ENCODE data around the gene MAGI2. TPM values are rescaled to one million over a fixed set of nuclear protein-coding genes. Genes with fewer than 3 reads are reported as not detected.

Gene MAGI2
- total and polyA plus RNA-seq, 4 donors, result 43.4 to 61.3 (median 50.1) TPM

DNA sequence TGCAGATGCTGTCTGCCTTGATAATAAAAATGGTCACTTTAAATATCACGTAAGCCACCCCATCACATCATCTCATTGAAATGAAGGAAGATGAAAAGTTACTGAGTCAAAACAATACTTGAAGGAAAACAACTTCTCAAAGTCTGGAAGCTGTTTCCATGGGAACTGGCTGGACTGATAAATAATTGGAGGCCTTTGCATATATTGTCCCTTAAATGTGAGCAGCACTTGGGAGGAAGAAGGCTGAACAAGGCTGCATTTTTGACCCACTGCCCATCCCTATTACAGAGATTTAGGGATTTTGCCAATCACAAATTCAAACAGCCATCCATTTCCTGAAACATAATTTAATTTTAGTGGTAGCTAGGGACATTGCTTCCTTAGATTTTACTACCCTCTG is 18.2 kb upstream of the MAGI2 start:
- no peaks in the 10 kb centered on the region for H3K27me3 ChIP-seq (ENCODE audit: control insufficient read depth, insufficient read depth, low read length)
- peak in 1 of 6 donors; percentile 18 for DNase-seq (ENCODE audit: low read depth in 4 of 6, low spot score in 6 of 6)
- H3K36me3 ChIP-seq (ENCODE audit: control insufficient read depth, insufficient read depth, low read length), result no peaks in the 10 kb centered on the region
- no peak overlapping the region for H3K27ac ChIP-seq (ENCODE audit: low read depth, low read length)
- H3K4me3 ChIP-seq (ENCODE audit: low read depth, low read length), result no peak overlapping the region
- no CpG with 5 or more reads among the region's 1 CpG for WGBS (ENCODE audit: insufficient coverage)
- H3K9me3 ChIP-seq (ENCODE audit: control insufficient read depth, insufficient read depth, low read length), result no peaks in the 10 kb centered on the region
- H3K4me1 ChIP-seq (ENCODE audit: control insufficient read depth, insufficient read depth, low read length), result no peaks in the 10 kb centered on the region

GRCh38 chr7:79471283-79471682 is 17.8 kb upstream of the MAGI2 start:
- no peak overlapping the region for H3K4me3 ChIP-seq (ENCODE audit: low read depth, low read length)
- H3K27ac ChIP-seq (ENCODE audit: low read depth, low read length), result no peak overlapping the region

DNA sequence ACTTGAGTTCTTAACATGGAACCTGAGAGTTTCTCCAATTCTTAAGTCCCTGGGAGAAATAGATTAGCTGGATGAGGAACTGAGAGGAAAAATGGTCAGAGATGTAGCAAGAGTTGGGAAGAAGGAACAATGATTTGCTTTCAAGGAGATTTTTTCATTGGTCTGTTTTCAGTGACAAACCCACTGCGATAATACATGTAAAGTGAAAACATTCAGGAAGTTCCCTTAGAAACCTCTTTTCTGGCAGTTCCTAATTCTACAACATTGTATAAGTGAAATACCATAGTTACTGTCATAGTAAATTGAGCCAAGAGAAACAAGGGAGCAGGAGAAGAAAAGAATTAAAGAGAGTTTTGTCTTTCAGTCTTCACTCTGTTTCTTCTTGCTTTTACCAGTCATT is 12.1 kb upstream of the MAGI2 start:
- no peaks in the 10 kb centered on the region for H3K27me3 ChIP-seq (ENCODE audit: control insufficient read depth, insufficient read depth, low read length)
- no CpG with 5 or more reads among the region's 1 CpG for WGBS (ENCODE audit: insufficient coverage)
- no peaks in the 10 kb centered on the region for H3K4me1 ChIP-seq (ENCODE audit: control insufficient read depth, insufficient read depth, low read length)
- no peaks in the 10 kb centered on the region for H3K9me3 ChIP-seq (ENCODE audit: control insufficient read depth, insufficient read depth, low read length)
- H3K4me3 ChIP-seq (ENCODE audit: low read depth, low read length), result no peak overlapping the region
- H3K27ac ChIP-seq (ENCODE audit: low read depth, low read length), result no peak overlapping the region
- DNase-seq (ENCODE audit: low read depth in 4 of 6, low spot score in 6 of 6), result no peak
- H3K36me3 ChIP-seq (ENCODE audit: control insufficient read depth, insufficient read depth, low read length), result no peaks in the 10 kb centered on the region

More at GRCh38 chr7:79471283-79471682, 17.8 kb upstream of the MAGI2 start:
- DNase-seq (ENCODE audit: low read depth in 4 of 6, low spot score in 6 of 6), result no peak
- H3K36me3 ChIP-seq (ENCODE audit: control insufficient read depth, insufficient read depth, low read length), result no peaks in the 10 kb centered on the region
- H3K9me3 ChIP-seq (ENCODE audit: control insufficient read depth, insufficient read depth, low read length), result no peaks in the 10 kb centered on the region
- H3K4me1 ChIP-seq (ENCODE audit: control insufficient read depth, insufficient read depth, low read length), result no peaks in the 10 kb centered on the region
- no peaks in the 10 kb centered on the region for H3K27me3 ChIP-seq (ENCODE audit: control insufficient read depth, insufficient read depth, low read length)

GRCh38 chr7:79464051-79464450 is 10.6 kb upstream of the MAGI2 start:
- Histone ChIP-seq H3K27me3 (ENCODE audit: control insufficient read depth, insufficient read depth, low read length) (no peaks in the 10 kb centered on the region), H3K9me3 (ENCODE audit: control insufficient read depth, insufficient read depth, low read length) (no peaks in the 10 kb centered on the region), H3K4me1 (ENCODE audit: control insufficient read depth, insufficient read depth, low read length) (no peaks in the 10 kb centered on the region), H3K27ac (ENCODE audit: low read depth, low read length) (no peak overlapping the region), H3K36me3 (ENCODE audit: control insufficient read depth, insufficient read depth, low read length) (no peaks in the 10 kb centered on the region), H3K4me3 (ENCODE audit: low read depth, low read length) (no peak overlapping the region)
- 86% methylated on average over 1 of the region's 3 CpGs for WGBS (ENCODE audit: insufficient coverage)
- peak in 2 of 6 donors; percentile 21 to 74 for DNase-seq (ENCODE audit: low read depth in 4 of 6, low spot score in 6 of 6)

GRCh38 chr7:79462390-79462789 is 8.9 kb upstream of the MAGI2 start:
- no peak overlapping the region for H3K27ac ChIP-seq (ENCODE audit: low read depth, low read length)
- WGBS (ENCODE audit: insufficient coverage), result 54% methylated on average over 1 of the region's 2 CpGs
- H3K4me3 ChIP-seq (ENCODE audit: low read depth, low read length), result no peak overlapping the region
- DNase-seq (ENCODE audit: low read depth in 4 of 6, low spot score in 6 of 6), result no peak
- no peaks in the 10 kb centered on the region for H3K9me3 ChIP-seq (ENCODE audit: control insufficient read depth, insufficient read depth, low read length)
- no peaks in the 10 kb centered on the region for H3K4me1 ChIP-seq (ENCODE audit: control insufficient read depth, insufficient read depth, low read length)
- no peaks in the 10 kb centered on the region for H3K36me3 ChIP-seq (ENCODE audit: control insufficient read depth, insufficient read depth, low read length)
- H3K27me3 ChIP-seq (ENCODE audit: control insufficient read depth, insufficient read depth, low read length), result no peaks in the 10 kb centered on the region

DNA sequence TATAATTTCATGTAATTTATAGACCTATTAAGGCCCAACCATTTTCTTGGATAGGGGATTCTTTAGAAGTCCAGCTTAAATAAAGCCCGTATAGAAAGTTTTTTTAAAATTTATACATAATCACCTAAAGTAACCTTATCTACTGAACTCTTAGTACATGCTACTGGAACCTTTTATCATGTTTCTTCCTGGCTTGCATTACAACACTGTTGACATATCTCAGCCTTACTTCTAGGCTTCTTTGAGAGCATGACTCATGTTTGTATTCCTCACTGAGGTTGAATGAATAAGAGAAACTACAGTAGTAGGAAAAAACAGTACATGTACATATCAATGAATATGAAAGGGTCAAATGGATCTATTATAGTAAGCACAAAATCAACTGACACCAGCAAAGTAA is 8.2 kb upstream of the MAGI2 start:
- Histone ChIP-seq H3K4me3 (ENCODE audit: low read depth, low read length) (no peak overlapping the region), H3K27me3 (ENCODE audit: control insufficient read depth, insufficient read depth, low read length) (no peaks in the 10 kb centered on the region), H3K4me1 (ENCODE audit: control insufficient read depth, insufficient read depth, low read length) (no peaks in the 10 kb centered on the region), H3K36me3 (ENCODE audit: control insufficient read depth, insufficient read depth, low read length) (no peaks in the 10 kb centered on the region), H3K9me3 (ENCODE audit: control insufficient read depth, insufficient read depth, low read length) (no peaks in the 10 kb centered on the region), H3K27ac (ENCODE audit: low read depth, low read length) (no peak overlapping the region)
- no CpG with 5 or more reads among the region's 1 CpG for WGBS (ENCODE audit: insufficient coverage)
- no peak for DNase-seq (ENCODE audit: low read depth in 4 of 6, low spot score in 6 of 6)

DNA sequence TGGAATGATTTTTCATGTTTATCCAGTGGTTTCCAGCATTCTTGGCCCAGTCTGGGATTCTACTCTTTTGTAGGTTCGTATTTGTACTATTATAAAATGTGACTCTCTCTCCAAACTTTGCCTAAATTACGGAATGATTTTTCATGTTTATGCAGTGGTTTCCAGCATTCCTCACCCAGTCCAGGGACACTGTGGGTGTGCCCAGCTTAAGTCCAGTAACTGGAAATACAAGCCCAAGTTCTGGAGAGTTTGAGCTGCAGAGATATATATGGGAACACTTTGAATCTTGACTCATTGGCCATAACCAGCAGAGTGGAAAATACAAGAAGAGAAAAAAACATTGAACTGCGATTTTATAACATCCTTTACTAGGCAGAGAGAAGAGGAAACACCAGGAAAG is 5.9 kb upstream of the MAGI2 start:
- no peak for DNase-seq (ENCODE audit: low read depth in 4 of 6, low spot score in 6 of 6)
- no peak overlapping the region for H3K4me3 ChIP-seq (ENCODE audit: low read depth, low read length)
- H3K27ac ChIP-seq (ENCODE audit: low read depth, low read length), result no peak overlapping the region
- H3K4me1 ChIP-seq (ENCODE audit: control insufficient read depth, insufficient read depth, low read length), result peaks cover 9% of the 10 kb centered on the region
- WGBS (ENCODE audit: insufficient coverage), result 100% methylated on average over 1 of the region's 3 CpGs
- no peaks in the 10 kb centered on the region for H3K9me3 ChIP-seq (ENCODE audit: control insufficient read depth, insufficient read depth, low read length)
- H3K27me3 ChIP-seq (ENCODE audit: control insufficient read depth, insufficient read depth, low read length), result no peaks in the 10 kb centered on the region
- H3K36me3 ChIP-seq (ENCODE audit: control insufficient read depth, insufficient read depth, low read length), result no peaks in the 10 kb centered on the region

DNA sequence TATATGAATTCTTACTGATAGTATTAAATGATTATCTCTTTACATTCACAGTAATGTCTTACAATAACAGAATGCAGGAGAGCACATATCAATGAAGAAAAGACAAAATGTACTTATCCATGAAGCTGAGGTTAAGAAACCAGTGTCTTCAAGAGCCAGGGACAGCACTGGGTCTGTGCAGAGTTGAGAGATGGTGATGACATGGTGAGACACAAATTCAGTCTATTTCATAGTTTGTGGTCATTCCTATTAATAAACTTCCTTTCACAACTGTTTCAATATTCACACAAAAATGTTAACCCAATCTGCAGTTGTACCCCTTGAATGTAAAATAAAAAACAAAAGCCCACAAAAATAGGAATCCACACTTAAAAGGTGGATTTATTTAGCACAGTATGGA is 5.3 kb upstream of the MAGI2 start:
- no peak overlapping the region for H3K4me3 ChIP-seq (ENCODE audit: low read depth, low read length)
- no peak for DNase-seq (ENCODE audit: low read depth in 4 of 6, low spot score in 6 of 6)
- H3K9me3 ChIP-seq (ENCODE audit: control insufficient read depth, insufficient read depth, low read length), result no peaks in the 10 kb centered on the region
- H3K36me3 ChIP-seq (ENCODE audit: control insufficient read depth, insufficient read depth, low read length), result no peaks in the 10 kb centered on the region
- peaks cover 10% of the 10 kb centered on the region for H3K4me1 ChIP-seq (ENCODE audit: control insufficient read depth, insufficient read depth, low read length)
- H3K27ac ChIP-seq (ENCODE audit: low read depth, low read length), result no peak overlapping the region
- no peaks in the 10 kb centered on the region for H3K27me3 ChIP-seq (ENCODE audit: control insufficient read depth, insufficient read depth, low read length)

GRCh38 chr7:79455173-79455790 is 1.8 kb upstream of the MAGI2 start:
- DNase-seq (ENCODE audit: low read depth in 4 of 6, low spot score in 6 of 6), result peak in 1 of 6 donors; percentile 32
- Histone ChIP-seq H3K9me3 (ENCODE audit: control insufficient read depth, insufficient read depth, low read length) (no peaks in the 10 kb centered on the region), H3K4me1 (ENCODE audit: control insufficient read depth, insufficient read depth, low read length) (peaks cover 19% of the 10 kb centered on the region), H3K4me3 (ENCODE audit: low read depth, low read length) (peak overlapping the region; percentile 78), H3K27me3 (ENCODE audit: control insufficient read depth, insufficient read depth, low read length) (no peaks in the 10 kb centered on the region), H3K27ac (ENCODE audit: low read depth, low read length) (peak overlapping the region; percentile 13), H3K36me3 (ENCODE audit: control insufficient read depth, insufficient read depth, low read length) (no peaks in the 10 kb centered on the region)
- 44% methylated on average over 3 of the region's 5 CpGs for WGBS (ENCODE audit: insufficient coverage)

DNA sequence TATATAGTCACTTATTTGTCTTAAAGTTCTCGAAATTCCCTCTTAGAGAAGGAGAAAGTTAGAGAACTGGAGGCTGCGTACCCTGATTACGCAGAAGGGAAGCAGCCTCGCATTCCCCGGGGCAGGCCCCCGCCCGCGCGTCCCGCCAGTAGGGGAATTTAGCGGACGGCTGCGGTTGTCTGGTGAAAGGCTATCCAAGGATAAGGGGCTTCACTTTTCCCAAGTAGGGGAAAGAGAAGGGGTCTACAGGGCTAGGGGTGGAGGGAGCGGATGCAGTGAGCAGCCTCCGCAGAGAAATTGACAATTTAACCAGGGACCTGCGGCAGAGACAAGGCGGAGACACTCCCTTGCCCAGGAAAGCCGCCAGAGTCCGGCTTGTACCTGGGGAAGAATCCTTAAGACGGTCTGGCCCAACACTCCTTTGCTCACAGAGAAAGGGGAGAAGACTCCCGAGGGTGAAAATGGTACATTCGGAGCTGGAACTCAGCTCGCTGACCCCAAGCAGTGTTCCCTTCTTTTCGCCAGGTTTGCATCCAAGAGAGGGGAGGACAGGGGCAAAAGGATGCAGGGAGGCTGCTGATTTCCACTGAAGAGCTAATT is 994 bp upstream of the MAGI2 start:
- Histone ChIP-seq H3K27ac (ENCODE audit: low read depth, low read length) (peak overlapping the region; percentile 96), H3K4me3 (ENCODE audit: low read depth, low read length) (peak overlapping the region; percentile 78), H3K4me1 (ENCODE audit: control insufficient read depth, insufficient read depth, low read length) (peaks cover 19% of the 10 kb centered on the region), H3K9me3 (ENCODE audit: control insufficient read depth, insufficient read depth, low read length) (no peaks in the 10 kb centered on the region), H3K36me3 (ENCODE audit: control insufficient read depth, insufficient read depth, low read length) (no peaks in the 10 kb centered on the region), H3K27me3 (ENCODE audit: control insufficient read depth, insufficient read depth, low read length) (no peaks in the 10 kb centered on the region)
- DNase-seq (ENCODE audit: low read depth in 4 of 6, low spot score in 6 of 6), result no peak
- 2% methylated on average over 23 of the region's 24 CpGs for WGBS (ENCODE audit: insufficient coverage)

All from spinal cord (tissue), 10 donors.